ENCODE measurements around the gene BCAN.

BCAN gene

DNA sequence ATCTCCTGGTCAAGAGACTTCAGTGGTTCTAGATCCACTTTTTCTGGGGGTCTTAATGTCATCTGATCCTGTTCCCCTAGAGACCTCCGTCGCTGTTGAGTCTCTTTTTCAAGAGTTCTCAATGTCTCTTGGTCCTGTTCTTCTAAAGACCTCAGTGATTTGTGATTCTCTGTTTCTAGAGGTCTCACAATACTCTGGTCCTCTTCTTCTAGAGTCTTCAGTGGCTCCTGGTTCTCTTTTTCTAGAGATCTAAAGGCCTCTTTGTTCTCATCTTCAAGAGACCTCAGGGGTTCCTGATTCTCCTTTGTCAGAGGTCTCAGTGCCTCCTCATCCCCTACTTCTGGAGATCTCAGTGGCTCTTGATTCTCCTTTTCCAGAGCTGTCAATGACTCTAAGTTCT, 29.9 kb downstream of the BCAN start:
- Histone ChIP-seq H3K9me3 (ENCODE audit: control extremely low read depth in 1 of 5, control insufficient read depth in 4 of 5, insufficient read depth in 2 of 5, low read depth in 1 of 5, low read length in 4 of 5) (no peaks in the 10 kb centered on the region), H3K27ac (ENCODE audit: insufficient read depth in 1 of 2, low read depth in 1 of 2, low read length in 2 of 2, poor library complexity in 1 of 2, severe bottlenecking in 2 of 2) (no peak overlapping the region), H3K36me3 (ENCODE audit: control insufficient read depth in 4 of 4, insufficient read depth in 4 of 4, low read length in 3 of 4) (no peaks in the 10 kb centered on the region), H3K27me3 (replicated peaks in 2 of 5; ENCODE audit: control insufficient read depth in 4 of 5, insufficient read depth in 5 of 5, low read length in 4 of 5) (peaks cover 0 to 54% (median 13%) of the 10 kb centered on the region in 5 experiments), H3K4me1 (ENCODE audit: control extremely low read depth in 1 of 4, control insufficient read depth in 4 of 4, insufficient read depth in 4 of 4, low read length in 3 of 4) (peaks cover 0 to 3% (median 1%) of the 10 kb centered on the region in 4 experiments), H3K4me3 (ENCODE audit: control insufficient read depth in 1 of 7, extremely low read depth in 1 of 7, insufficient read depth in 4 of 7, low read depth in 2 of 7, low read length in 6 of 7) (no peak overlapping the region)
- 100% methylated on average over 2 of the region's 2 CpGs for WGBS (ENCODE audit: insufficient coverage)
- CTCF ChIA-PET, result interaction anchor here (1.0 to 24.9 kb wide), 3 partner anchors 9 to 47 kb away, joined by 3 to 351 read pairs (median 10); no protein-coding TSS in a partner anchor
- POLR2A ChIA-PET, result no interaction called here
- no peak for DNase-seq

DNA sequence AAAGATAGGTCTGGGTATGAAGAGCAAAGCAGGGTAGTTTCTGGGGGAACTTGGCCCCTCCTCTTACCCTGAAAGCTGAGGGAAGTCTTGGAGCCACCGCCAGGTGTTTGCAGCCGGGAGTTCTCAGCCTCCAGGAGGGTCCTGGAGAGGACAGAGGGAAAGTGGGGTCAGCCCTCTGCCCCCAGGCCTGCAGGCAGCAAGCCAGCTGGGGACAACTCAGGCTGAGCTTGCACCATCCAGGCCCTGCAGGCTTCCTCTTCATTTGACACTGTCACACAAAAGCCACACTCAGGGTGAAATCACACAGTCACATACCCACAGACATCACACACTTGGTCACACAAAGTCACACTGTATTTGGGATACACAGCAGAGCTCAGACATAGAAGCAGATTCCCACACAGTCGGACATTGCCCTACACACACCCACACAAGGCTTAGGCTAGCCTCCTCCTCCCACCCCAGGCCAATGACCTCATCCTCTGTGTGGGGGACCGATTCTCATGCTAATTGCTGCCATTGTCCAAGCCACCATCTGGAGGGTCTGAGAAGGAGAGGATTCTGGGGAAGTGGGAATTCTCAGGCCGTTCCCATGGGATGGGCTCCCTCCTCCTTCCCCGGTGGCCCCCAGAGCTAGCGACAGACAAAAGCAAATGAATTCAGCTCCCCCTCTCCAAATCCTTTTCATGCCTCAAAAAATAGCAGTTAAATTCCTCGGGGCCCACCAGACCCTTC, 31.6 kb downstream of the BCAN start:
- Histone ChIP-seq H3K4me1 (ENCODE audit: control extremely low read depth in 1 of 4, control insufficient read depth in 4 of 4, insufficient read depth in 4 of 4, low read length in 3 of 4) (peaks cover 0 to 16% (median 12%) of the 10 kb centered on the region in 4 experiments), H3K9me3 (ENCODE audit: control extremely low read depth in 1 of 5, control insufficient read depth in 4 of 5, insufficient read depth in 2 of 5, low read depth in 1 of 5, low read length in 4 of 5) (no peaks in the 10 kb centered on the region), H3K27me3 (replicated peaks in 2 of 5; ENCODE audit: control insufficient read depth in 4 of 5, insufficient read depth in 5 of 5, low read length in 4 of 5) (peaks cover 0 to 72% (median 24%) of the 10 kb centered on the region in 5 experiments), H3K36me3 (ENCODE audit: control insufficient read depth in 4 of 4, insufficient read depth in 4 of 4, low read length in 3 of 4) (no peaks in the 10 kb centered on the region), H3K27ac (ENCODE audit: insufficient read depth in 1 of 2, low read depth in 1 of 2, low read length in 2 of 2, poor library complexity in 1 of 2, severe bottlenecking in 2 of 2) (no peak overlapping the region), H3K4me3 (ENCODE audit: control insufficient read depth in 1 of 7, extremely low read depth in 1 of 7, insufficient read depth in 4 of 7, low read depth in 2 of 7, low read length in 6 of 7) (no peak overlapping the region)
- 90% methylated on average over 7 of the region's 8 CpGs for WGBS (ENCODE audit: insufficient coverage)
- POLR2A ChIA-PET, result interaction anchor here (0.6 kb wide), 1 partner anchor 143 kb away, joined by 3 read pairs; the partner anchor contains the start of gene SH2D2A
- CTCF ChIA-PET, result interaction anchor here (1.0 to 24.9 kb wide), 8 partner anchors 9 to 48 kb away, joined by 3 to 351 read pairs (median 3); no protein-coding TSS in a partner anchor
- DNase-seq, result peak in 2 of 3 donors; percentile 13 to 16

DNA sequence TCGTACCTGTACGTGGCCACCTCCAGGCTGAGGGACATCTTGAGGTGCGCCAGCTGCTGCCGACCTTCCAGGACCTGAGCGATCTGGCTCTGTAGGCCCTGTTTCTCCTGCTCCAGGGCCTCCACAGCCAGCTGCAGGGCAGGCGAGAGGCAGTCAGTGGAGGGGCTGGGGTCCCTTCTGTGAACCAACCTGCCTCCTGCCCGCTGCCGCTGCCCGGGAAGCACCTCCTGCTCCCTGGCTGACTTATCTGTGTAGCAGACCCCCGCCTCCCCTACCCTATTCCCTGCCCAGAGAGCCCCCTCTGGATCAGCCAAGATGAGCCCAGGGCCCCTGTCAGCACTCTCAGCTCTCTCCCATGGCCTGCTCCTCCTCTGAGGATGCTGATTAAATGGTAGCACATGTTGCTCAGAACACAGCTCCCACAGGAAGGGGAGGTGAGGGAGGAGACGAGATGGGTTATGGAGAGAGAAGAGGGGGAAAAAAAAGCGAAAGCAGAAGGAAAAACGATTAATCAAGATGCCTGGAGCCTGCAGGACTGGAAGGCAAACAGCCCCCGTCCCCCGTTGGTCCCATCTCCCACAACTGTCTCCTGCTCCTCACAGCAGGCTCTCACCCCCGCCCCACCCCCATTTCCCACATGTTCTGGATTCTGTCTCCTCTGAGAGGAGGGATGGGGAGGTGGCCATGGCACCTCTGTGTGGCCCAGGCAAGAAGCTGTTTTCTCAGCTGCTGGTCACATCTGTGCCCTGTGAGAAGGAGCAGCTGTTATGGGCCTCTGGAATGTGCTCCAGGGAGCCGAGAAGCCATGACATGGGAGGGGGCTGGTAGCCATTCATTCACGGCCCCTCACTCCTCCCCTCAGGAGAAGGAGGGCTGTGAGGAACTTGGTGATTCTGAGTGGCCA, 33.5 kb downstream of the BCAN start:
- no peaks in the 10 kb centered on the region for H3K36me3 ChIP-seq (ENCODE audit: control insufficient read depth in 4 of 4, insufficient read depth in 4 of 4, low read length in 3 of 4)
- H3K4me1 ChIP-seq (ENCODE audit: control extremely low read depth in 1 of 4, control insufficient read depth in 4 of 4, insufficient read depth in 4 of 4, low read length in 3 of 4), result peaks cover 0 to 16% (median 12%) of the 10 kb centered on the region in 4 experiments
- no peaks in the 10 kb centered on the region for H3K9me3 ChIP-seq (ENCODE audit: control extremely low read depth in 1 of 5, control insufficient read depth in 4 of 5, insufficient read depth in 2 of 5, low read depth in 1 of 5, low read length in 4 of 5)
- no peak overlapping the region for H3K4me3 ChIP-seq (ENCODE audit: control insufficient read depth in 1 of 7, extremely low read depth in 1 of 7, insufficient read depth in 4 of 7, low read depth in 2 of 7, low read length in 6 of 7)
- ChIA-PET POLR2A (interaction anchor here (0.6 to 1.1 kb wide), 3 partner anchors 15 to 282 kb away, joined by 3 to 6 read pairs (median 4); no protein-coding TSS in a partner anchor), CTCF (interaction anchor here (1.4 to 24.9 kb wide), 9 partner anchors 13 to 50 kb away, joined by 3 to 393 read pairs (median 17); partner anchors contain the start of genes CRABP2, ISG20L2 and METTL25B)
- WGBS (ENCODE audit: insufficient coverage), result 75% methylated on average over 10 of the region's 18 CpGs
- peaks cover 0 to 91% (median 29%) of the 10 kb centered on the region in 5 experiments for H3K27me3 ChIP-seq (replicated peaks in 2 of 5; ENCODE audit: control insufficient read depth in 4 of 5, insufficient read depth in 5 of 5, low read length in 4 of 5)
- no peak overlapping the region for H3K27ac ChIP-seq (ENCODE audit: insufficient read depth in 1 of 2, low read depth in 1 of 2, low read length in 2 of 2, poor library complexity in 1 of 2, severe bottlenecking in 2 of 2)
- no peak for DNase-seq

DNA sequence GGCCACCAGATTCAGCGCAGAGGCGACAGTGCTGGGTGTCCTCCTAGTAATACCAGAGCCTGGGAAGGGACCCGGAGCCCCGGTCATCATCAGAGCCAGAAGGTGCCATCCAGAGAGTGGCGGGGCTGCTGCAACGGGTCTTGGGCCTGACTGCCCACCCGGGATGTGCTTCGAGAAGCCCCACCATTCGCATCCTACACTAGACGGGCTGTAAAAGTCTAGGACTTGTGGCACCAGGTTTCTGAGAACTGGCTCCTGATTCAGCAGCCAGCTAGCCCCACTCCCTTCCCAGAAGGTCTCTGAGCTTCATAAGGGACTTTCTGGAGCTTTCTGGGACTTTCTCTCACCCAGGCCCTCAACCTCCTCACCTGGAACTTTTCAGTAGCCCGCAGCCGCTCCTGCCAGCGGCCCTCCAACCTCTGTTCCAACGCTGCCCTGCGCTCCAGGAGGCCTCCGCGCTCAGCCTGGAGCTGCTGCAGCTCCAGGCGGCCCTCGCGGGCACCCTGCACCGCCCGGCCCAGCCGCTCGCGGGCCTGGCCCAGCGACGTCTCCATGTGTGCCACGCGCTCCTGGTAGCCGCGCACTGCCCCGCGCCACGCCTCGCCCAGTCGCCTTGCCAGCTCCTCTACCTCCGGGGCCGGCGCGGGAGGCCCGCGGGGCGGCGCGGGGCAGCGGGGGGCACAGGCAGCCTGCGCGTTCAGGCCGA, 34.4 kb downstream of the BCAN start:
- H3K27me3 ChIP-seq (replicated peaks in 2 of 5; ENCODE audit: control insufficient read depth in 4 of 5, insufficient read depth in 5 of 5, low read length in 4 of 5), result peaks cover 0 to 93% (median 26%) of the 10 kb centered on the region in 5 experiments
- DNase-seq, result no peak
- H3K27ac ChIP-seq (ENCODE audit: insufficient read depth in 1 of 2, low read depth in 1 of 2, low read length in 2 of 2, poor library complexity in 1 of 2, severe bottlenecking in 2 of 2), result no peak overlapping the region
- POLR2A ChIA-PET, result interaction anchor here (0.6 to 1.1 kb wide), 3 partner anchors 15 to 282 kb away, joined by 3 to 6 read pairs (median 4); no protein-coding TSS in a partner anchor
- H3K36me3 ChIP-seq (ENCODE audit: control insufficient read depth in 4 of 4, insufficient read depth in 4 of 4, low read length in 3 of 4), result no peaks in the 10 kb centered on the region
- CTCF ChIA-PET, result interaction anchor here (0.8 to 24.9 kb wide), 10 partner anchors 13 to 59 kb away, joined by 3 to 393 read pairs (median 15); partner anchors contain the start of genes CRABP2, ISG20L2 and METTL25B
- 28% methylated on average over 47 of the region's 49 CpGs for WGBS (ENCODE audit: insufficient coverage)
- no peaks in the 10 kb centered on the region for H3K9me3 ChIP-seq (ENCODE audit: control extremely low read depth in 1 of 5, control insufficient read depth in 4 of 5, insufficient read depth in 2 of 5, low read depth in 1 of 5, low read length in 4 of 5)
- H3K4me3 ChIP-seq (ENCODE audit: control insufficient read depth in 1 of 7, extremely low read depth in 1 of 7, insufficient read depth in 4 of 7, low read depth in 2 of 7, low read length in 6 of 7), result peak overlapping the region in 1 of 7 experiments; percentile 4
- peaks cover 0 to 16% (median 12%) of the 10 kb centered on the region in 4 experiments for H3K4me1 ChIP-seq (ENCODE audit: control extremely low read depth in 1 of 4, control insufficient read depth in 4 of 4, insufficient read depth in 4 of 4, low read length in 3 of 4)

DNA sequence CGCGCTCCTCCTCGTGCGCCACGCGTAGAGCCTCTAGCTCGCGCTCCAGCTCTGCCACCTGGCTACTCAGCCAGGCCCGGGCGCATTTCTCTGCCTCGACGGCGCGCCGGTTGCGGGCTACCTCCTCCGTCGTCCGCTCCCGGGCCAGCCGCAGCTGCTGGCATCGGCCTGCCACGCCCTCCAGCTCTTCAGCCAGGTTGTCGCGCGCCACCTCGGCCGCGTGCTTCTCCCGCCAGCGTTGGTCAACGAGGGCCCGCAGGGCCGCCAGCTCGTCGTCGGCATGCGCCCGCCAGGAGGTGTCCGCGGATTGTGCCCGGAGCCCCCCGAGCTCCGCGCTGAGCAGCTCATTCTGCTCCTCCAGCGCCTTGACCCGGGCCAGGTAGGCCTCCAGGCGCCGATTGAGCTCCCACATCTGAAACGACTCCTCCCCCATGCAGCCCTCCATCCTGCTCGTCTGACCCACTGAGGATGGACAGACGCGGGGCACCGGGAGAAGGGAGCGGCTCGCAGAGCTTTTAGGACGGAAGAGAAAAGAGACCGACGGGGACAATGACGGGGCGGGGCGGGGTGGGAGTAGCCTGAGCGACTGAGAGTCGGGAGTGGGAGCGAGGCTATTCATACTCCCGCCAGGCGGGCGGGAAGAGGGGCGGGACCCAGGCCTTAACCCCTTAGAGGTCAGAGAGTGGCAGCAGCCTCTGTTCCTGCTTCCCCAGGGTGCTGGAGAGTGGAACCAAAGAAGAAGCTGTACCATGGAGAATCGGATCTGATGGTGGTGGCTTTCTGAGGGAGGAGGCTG, 35.1 kb downstream of the BCAN start, which contains the start of gene NES:
NES (minus strand) TSS at position 588 of the 796 bp plus-strand sequence; CDS start at position 445, 143 bp downstream.
- Histone ChIP-seq H3K4me3 (ENCODE audit: control insufficient read depth in 1 of 7, extremely low read depth in 1 of 7, insufficient read depth in 4 of 7, low read depth in 2 of 7, low read length in 6 of 7) (peak within 1 kb of the TSS in 3 of 7 experiments; percentile 4 to 24 (median 20)), H3K4me1 (ENCODE audit: control extremely low read depth in 1 of 4, control insufficient read depth in 4 of 4, insufficient read depth in 4 of 4, low read length in 3 of 4) (peaks cover 0 to 16% (median 12%) of the 10 kb centered on the region in 4 experiments), H3K27me3 (replicated peaks in 2 of 5; ENCODE audit: control insufficient read depth in 4 of 5, insufficient read depth in 5 of 5, low read length in 4 of 5) (peaks cover 0 to 97% (median 30%) of the 10 kb centered on the region in 5 experiments), H3K9me3 (ENCODE audit: control extremely low read depth in 1 of 5, control insufficient read depth in 4 of 5, insufficient read depth in 2 of 5, low read depth in 1 of 5, low read length in 4 of 5) (no peaks in the 10 kb centered on the region), H3K36me3 (ENCODE audit: control insufficient read depth in 4 of 4, insufficient read depth in 4 of 4, low read length in 3 of 4) (no peaks in the 10 kb centered on the region), H3K27ac (ENCODE audit: insufficient read depth in 1 of 2, low read depth in 1 of 2, low read length in 2 of 2, poor library complexity in 1 of 2, severe bottlenecking in 2 of 2) (no peak within 1 kb of the TSS)
- peak in 1 of 3 donors; percentile 17 for DNase-seq
- WGBS (ENCODE audit: insufficient coverage), result 2% methylated on average over 62 of the region's 70 CpGs
- POLR2A ChIA-PET, result no interaction called here
- CTCF ChIA-PET, result interaction anchor here (0.8 to 24.9 kb wide), 14 partner anchors 12 to 106 kb away, joined by 3 to 393 read pairs (median 6); partner anchors contain the start of genes CRABP2, ISG20L2 and METTL25B
